Vagina (tissue), 2 donors: ENCODE data around the gene MTUS2. TPM values are rescaled to one million over a fixed set of nuclear protein-coding genes. Genes with fewer than 3 reads are reported as not detected.

Source experiments
- DNase-seq, 2 donors: peaks; one replicate each; pipeline ENCODE4 v3.0.0-alpha.2; 2017; ENCODE audit errors: extremely low spot score in 2 of 2
- H3K27ac ChIP-seq: fragments of 200-600 bp; sonication (generic); one replicate; pipeline ENCODE4 v1.5.1; 2019
- H3K27me3 ChIP-seq: fragments of 200-600 bp; sonication (generic); one replicate; pipeline ENCODE4 v1.5.1; 2019
- H3K36me3 ChIP-seq, 2 donors: fragments of 200-600 bp; sonication (generic); one replicate each; pipeline ENCODE4 v1.5.1; 2017 to 2019
- H3K4me1 ChIP-seq: fragments of 200-600 bp; sonication (generic); one replicate; pipeline ENCODE4 v1.5.1; 2019
- H3K4me3 ChIP-seq, 2 donors: fragments of 200-600 bp; sonication (generic); 1 replicate in 1 of 2; 2 replicates in 1 of 2; pipeline ENCODE4 v1.5.1; 2016 to 2019
- H3K9me3 ChIP-seq: fragments of 200-600 bp; sonication (generic); one replicate; pipeline ENCODE4 v1.5.1; 2019
- CTCF ChIP-seq, 3 experiments: fragments of 450-650 bp in 2 of 3; fragments of 200-600 bp in 1 of 3; sonication (generic) in 1 of 3; IDR thresholded peaks; one replicate each; pipeline ENCODE4 v1.5.1; 2017 to 2019; ENCODE audit warnings: antibody characterized with exemption in 3 of 3, mild to moderate bottlenecking in 2 of 3, moderate library complexity in 2 of 3
- POLR2A ChIP-seq, 2 donors: fragments of 450-650 bp; IDR thresholded peaks; one replicate each; pipeline ENCODE4 v1.6.1; 2017; ENCODE audit warnings: antibody characterized with exemption in 2 of 2, mild to moderate bottlenecking in 2 of 2, moderate library complexity in 2 of 2
- POLR2AphosphoS5 ChIP-seq, 2 donors: sonication (generic); formaldehyde crosslinking; IDR thresholded peaks; one replicate each; pipeline ENCODE4 v1.9.0; 2017; ENCODE audit warnings: antibody characterized with exemption in 2 of 2, mild to moderate bottlenecking in 2 of 2, low read depth in 1 of 2; ENCODE audit not compliant: insufficient read depth in 1 of 2
- intact Hi-C: fragments of 100-400 bp; cut with DNase I; formaldehyde crosslinking; loops from one replicate; pipeline ENCODE4 v1.15.1; 2023
- total RNA-seq: library from RNA; depleted of rRNA; stranded (reverse); fragments of >200 nt; gene quantifications from one replicate; pipeline ENCODE4 v1.2.3, GENCODE V29; 2016

The MTUS2 gene
- total RNA-seq, 1 donor from 2014 or later: 0.74 TPM

GRCh38 chr13:29081036-29081435 lies 260.9 kb downstream of the MTUS2 start:
- H3K4me3 ChIP-seq: no peak overlapping the region
- TF ChIP-seq POLR2A (IDR thresholded peaks at IDR 0.05) (no peak), CTCF (IDR thresholded peaks at IDR 0.05) (no peak), POLR2AphosphoS5 (IDR thresholded peaks at IDR 0.05; ENCODE audit: insufficient read depth in 1 of 2, low read depth in 1 of 2) (no peak)
- no peaks in the 10 kb centered on the region for H3K4me1 ChIP-seq
- no peaks in the 10 kb centered on the region for H3K9me3 ChIP-seq
- no peaks in the 10 kb centered on the region for H3K27me3 ChIP-seq
- intact Hi-C loops: no loop called here
- no peak for DNase-seq
- no peaks in the 10 kb centered on the region for H3K36me3 ChIP-seq
- H3K27ac ChIP-seq: no peak overlapping the region

GRCh38 chr13:29081697-29082440 lies 261.7 kb downstream of the MTUS2 start:
- no peak for DNase-seq
- Histone ChIP-seq H3K27ac (no peak overlapping the region), H3K4me3 (no peak overlapping the region), H3K36me3 (no peaks in the 10 kb centered on the region), H3K9me3 (no peaks in the 10 kb centered on the region), H3K4me1 (no peaks in the 10 kb centered on the region), H3K27me3 (no peaks in the 10 kb centered on the region)
- intact Hi-C loops: no loop called here
- TF ChIP-seq POLR2A (IDR thresholded peaks at IDR 0.05) (no peak), CTCF (IDR thresholded peaks at IDR 0.05) (no peak), POLR2AphosphoS5 (IDR thresholded peaks at IDR 0.05; ENCODE audit: insufficient read depth in 1 of 2, low read depth in 1 of 2) (no peak)

GRCh38 chr13:29099781-29100406 lies 279.8 kb downstream of the MTUS2 start:
- H3K27ac ChIP-seq: no peak overlapping the region
- no peaks in the 10 kb centered on the region for H3K36me3 ChIP-seq
- no peaks in the 10 kb centered on the region for H3K4me1 ChIP-seq
- no peak overlapping the region for H3K4me3 ChIP-seq
- intact Hi-C loops: no loop called here
- TF ChIP-seq POLR2A (IDR thresholded peaks at IDR 0.05): no peak
- DNase-seq: no peak
- H3K27me3 ChIP-seq: no peaks in the 10 kb centered on the region
- no peaks in the 10 kb centered on the region for H3K9me3 ChIP-seq

GRCh38 chr13:29100758-29101157 lies 280.6 kb downstream of the MTUS2 start:
- no peaks in the 10 kb centered on the region for H3K27me3 ChIP-seq
- no peak overlapping the region for H3K4me3 ChIP-seq
- no peak for DNase-seq
- H3K9me3 ChIP-seq: no peaks in the 10 kb centered on the region
- H3K36me3 ChIP-seq: no peaks in the 10 kb centered on the region
- no peak overlapping the region for H3K27ac ChIP-seq
- no peak for TF ChIP-seq POLR2A (IDR thresholded peaks at IDR 0.05)
- no peak for TF ChIP-seq CTCF (IDR thresholded peaks at IDR 0.05)
- no peak for TF ChIP-seq POLR2AphosphoS5 (IDR thresholded peaks at IDR 0.05; ENCODE audit: insufficient read depth in 1 of 2, low read depth in 1 of 2)
- no peaks in the 10 kb centered on the region for H3K4me1 ChIP-seq
- intact Hi-C loops: no loop called here

GRCh38 chr13:29101409-29101808 lies 281.3 kb downstream of the MTUS2 start:
- Histone ChIP-seq H3K36me3 (no peaks in the 10 kb centered on the region), H3K27me3 (no peaks in the 10 kb centered on the region), H3K9me3 (no peaks in the 10 kb centered on the region), H3K4me1 (no peaks in the 10 kb centered on the region), H3K4me3 (no peak overlapping the region), H3K27ac (no peak overlapping the region)
- DNase-seq: no peak
- TF ChIP-seq CTCF (IDR thresholded peaks at IDR 0.05): no peak
- TF ChIP-seq POLR2AphosphoS5 (IDR thresholded peaks at IDR 0.05; ENCODE audit: insufficient read depth in 1 of 2, low read depth in 1 of 2): no peak
- no peak for TF ChIP-seq POLR2A (IDR thresholded peaks at IDR 0.05)
- intact Hi-C loops: no loop called here
